Epithelial cell of esophagus (primary cell): ENCODE measurements around the gene MAP2K2.
A peak's percentile ranks its signal among the peaks of the same experiment; 100 is the strongest.

Experiments
- DNase-seq: peaks from one replicate; pipeline ENCODE4 v3.0.0; 2010; ENCODE audit warnings: low read depth
- H3K4me3 ChIP-seq: 2 replicates; pipeline ENCODE4 v1.5.1; 2011; ENCODE audit warnings: mild to moderate bottlenecking, low read length, control low read depth
- TF ChIP-seq, protein P1 (sequence below): IDR thresholded peaks from 2 replicates; pipeline ENCODE4 v1.5.1; 2011; ENCODE audit warnings: low read depth, mild to moderate bottlenecking, low read length, control low read depth, inconsistent platforms; ENCODE audit not compliant: insufficient read depth; ENCODE audit errors: missing control alignments

Gene MAP2K2

DNA sequence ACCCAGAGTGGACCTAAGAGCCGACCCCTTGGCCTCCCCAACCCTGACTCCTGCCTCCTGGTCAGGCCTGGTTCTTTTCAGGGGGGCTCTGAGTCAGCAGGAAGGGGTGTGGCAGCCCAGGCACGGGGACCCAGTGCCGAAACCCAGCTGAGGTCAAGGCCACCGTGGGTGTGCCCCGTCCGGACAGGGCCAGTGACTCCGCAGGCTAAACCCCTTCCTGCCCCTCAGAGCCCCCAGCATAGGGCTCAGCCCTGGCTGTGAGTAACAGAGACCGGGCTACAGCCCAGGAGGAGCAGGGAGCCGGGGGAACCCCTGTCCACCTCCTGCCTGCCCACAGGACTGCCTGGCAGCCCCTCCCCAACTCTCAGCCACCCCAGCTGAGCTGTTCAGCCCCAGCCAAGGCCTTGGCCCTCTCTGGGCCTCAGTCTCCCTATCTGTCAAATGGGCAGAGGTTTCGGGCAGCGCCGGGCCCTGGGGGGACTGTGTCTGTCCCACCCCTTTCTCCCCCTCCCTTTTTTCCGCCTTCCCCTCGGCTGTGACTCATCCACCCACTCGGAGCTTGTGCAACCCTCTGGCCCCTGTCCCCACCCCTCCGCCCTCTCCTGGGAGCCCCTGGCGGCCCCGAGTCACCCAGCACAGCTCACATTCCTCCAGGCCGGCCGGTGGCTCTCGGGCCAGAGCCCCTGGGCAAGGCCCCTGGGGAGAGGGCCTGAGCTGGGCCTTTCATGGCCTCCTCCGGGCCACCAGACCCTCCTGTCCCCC is 65.8 kb downstream of the MAP2K2 start:
- peak; percentile 87 for DNase-seq
- TF ChIP-seq, protein P1, sequence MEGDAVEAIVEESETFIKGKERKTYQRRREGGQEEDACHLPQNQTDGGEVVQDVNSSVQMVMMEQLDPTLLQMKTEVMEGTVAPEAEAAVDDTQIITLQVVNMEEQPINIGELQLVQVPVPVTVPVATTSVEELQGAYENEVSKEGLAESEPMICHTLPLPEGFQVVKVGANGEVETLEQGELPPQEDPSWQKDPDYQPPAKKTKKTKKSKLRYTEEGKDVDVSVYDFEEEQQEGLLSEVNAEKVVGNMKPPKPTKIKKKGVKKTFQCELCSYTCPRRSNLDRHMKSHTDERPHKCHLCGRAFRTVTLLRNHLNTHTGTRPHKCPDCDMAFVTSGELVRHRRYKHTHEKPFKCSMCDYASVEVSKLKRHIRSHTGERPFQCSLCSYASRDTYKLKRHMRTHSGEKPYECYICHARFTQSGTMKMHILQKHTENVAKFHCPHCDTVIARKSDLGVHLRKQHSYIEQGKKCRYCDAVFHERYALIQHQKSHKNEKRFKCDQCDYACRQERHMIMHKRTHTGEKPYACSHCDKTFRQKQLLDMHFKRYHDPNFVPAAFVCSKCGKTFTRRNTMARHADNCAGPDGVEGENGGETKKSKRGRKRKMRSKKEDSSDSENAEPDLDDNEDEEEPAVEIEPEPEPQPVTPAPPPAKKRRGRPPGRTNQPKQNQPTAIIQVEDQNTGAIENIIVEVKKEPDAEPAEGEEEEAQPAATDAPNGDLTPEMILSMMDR, result peak; percentile 28
- peak overlapping the region; percentile 4 for H3K4me3 ChIP-seq

DNA sequence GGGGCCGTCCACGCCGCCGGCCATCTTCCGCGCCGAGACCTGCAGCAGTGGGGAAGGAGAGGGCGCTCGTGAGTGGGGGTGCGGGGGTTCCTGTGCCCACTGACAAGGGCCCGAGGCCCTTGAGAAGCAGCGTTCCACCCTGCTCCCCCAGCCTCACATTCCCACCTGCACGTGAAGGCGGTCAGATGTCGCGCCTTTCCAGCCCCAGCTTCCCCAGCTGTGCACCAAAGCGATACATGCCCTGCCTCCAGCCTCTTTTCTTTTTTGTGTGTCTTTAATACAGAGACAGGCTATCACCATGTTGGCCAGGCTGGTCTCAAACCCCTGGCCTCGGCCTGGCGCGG is 68.7 kb downstream of the MAP2K2 start:
- TF ChIP-seq, protein P1, result no peak
- H3K4me3 ChIP-seq, result no peak overlapping the region
- no peak for DNase-seq

DNA sequence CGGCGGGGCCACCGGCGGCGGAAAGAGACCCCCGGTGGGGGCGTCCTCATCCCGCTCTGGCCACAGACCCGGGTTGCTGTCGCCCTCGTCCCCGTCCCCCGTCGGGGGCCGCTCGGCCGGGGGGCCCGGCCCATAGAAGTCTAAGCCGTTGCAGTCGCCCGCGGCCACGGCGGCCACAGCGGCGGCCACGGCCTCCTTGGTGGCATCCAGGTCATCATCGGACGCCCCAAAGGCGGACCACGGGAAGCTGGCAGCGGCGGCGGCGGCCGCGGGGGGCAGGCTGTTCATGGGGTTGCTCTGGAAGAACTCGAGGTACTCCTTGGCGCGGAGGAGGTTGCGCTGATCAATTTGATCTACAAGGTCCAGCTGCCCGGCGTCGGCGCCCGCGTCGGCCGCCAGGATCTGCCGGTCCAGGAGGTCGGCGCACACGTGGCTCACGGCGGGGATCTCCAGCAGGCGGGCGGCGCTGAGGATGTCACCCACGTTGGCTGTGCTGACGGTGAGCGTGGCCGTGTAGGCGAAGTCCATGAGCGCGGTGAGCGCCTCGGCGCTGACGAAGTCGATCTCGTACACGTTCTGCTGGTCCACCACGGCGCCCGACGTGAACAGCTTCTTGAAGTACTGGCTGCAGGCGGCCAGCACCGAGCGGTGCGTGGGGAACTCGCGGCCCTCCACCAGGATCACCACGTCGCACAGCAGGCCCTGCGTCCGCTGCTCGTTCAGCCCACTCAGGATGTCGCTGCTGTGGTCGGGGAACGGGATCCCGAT is 69.3 kb downstream of the MAP2K2 start:
- TF ChIP-seq, protein P1, result no peak
- H3K4me3 ChIP-seq, result no peak overlapping the region
- no peak for DNase-seq

DNA sequence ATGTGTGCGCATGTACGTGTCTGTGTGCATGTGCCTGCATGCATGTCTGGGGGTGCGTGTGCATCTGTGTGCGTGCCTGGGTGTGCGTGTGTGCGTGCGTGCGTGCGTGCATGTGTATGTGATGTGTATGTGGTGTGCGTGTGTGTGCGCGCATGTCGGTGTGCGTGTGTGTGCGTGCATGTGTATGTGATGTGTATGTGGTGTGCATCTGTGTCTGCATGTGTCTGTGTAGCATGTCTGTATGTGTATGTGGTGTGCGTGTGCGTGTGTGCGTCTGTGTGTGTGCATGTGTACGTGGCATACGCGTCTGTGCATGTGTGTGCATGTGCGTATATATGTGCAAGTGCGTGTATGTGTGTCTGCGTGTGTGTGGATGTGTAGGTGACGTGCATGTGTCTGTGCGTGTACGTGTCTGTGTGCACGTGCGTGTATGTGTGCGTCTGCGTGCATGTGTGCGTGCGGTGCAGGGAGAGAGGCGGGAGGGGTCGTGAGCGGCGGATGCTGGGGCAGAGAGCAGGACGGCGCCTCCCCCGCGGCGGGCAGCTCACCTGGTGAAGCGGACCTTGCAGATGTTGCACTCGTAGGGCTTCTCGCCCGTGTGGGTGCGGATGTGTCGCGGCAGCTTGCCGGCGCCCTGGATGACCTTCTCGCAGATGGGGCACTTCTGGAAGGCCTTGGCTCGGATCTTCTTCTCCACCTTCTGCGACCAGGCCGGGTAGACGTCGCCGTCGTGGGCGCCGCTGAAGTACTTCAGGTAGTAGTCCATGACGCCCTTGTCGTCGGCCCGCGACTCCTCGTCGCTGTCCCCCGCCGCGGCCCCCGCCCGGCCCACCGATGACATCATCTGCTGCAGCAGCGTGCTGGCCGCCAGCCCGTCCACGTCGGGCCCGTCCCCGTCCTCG is 70.2 kb downstream of the MAP2K2 start:
- peak overlapping the region; percentile 9 for H3K4me3 ChIP-seq
- no peak for DNase-seq
- TF ChIP-seq, protein P1, result no peak

DNA sequence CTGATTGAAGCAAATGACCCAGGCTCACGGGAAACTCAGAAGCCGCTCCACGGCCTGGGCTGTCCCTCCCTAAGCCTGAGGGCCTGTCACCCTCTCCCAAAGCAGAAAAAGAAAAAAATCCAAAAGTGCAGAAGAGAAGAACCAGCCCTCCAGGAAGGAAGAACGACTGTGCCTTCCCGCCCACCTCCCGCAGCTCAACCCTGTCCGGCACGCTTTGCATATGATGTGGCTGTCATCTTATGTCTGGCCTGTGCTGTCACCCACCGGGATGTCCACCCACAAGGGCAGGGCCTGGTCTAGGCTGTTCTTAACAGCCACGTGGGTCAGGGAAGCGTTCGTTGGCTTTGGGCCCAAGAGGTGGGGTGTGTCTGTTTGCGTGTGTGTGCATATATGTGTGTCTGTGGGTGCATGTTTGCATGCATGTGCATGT is 70.9 kb downstream of the MAP2K2 start:
- peak; percentile 57 for DNase-seq
- H3K4me3 ChIP-seq, result peak overlapping the region; percentile 9
- TF ChIP-seq, protein P1, result no peak

DNA sequence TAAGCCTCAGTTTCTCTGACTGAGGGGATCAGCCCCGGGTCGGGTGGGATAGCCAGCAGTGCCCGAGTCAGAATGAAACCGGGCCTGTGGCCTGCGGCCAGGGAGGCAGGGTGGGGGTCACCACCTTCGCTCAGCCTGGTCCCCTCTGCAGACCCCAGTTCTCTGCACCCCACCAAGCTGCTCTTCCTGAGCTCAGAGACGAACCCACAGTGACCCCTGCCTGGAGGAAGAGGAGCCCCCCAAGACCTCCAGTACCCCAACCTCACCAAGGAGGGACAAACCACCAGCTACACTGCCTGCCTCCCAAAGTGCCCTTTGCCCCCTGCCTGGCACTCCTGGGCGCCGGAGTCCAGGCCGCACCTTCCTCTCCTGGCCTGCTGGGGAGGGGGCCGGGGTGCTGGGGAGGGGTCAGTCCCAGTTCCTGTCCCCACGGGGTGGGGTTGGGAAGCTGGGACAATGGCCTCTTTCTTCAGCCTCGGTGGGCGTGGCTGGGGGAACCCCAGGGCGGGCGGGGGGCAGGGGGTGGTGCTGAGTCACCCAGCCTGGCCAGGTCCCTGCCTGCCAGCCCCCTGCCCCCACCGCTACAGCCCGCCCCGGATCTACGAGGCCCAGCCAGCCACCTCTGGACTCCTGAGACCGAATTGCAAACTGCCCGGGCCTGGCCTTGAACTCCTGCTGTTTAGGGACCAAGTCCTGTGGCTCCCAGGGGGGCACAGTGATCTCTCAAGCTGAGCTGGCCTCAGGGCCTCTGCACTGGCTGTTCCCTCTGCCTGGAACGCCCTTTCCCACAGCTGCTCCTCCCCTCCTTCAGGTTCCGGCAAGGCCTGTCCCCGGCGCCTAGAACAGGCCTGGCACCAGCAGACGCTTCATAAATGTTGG is 71.6 kb downstream of the MAP2K2 start:
- TF ChIP-seq, protein P1, result no peak
- peak; percentile 80 for DNase-seq
- peak overlapping the region; percentile 20 for H3K4me3 ChIP-seq
